OCI-LY7 (cell line): Measurements from ENCODE around the gene IL6.

Experiments
- EZH2phosphoT487 ChIP-seq: fragments of 200-600 bp; sonication (generic); IDR thresholded peaks from 2 replicates; pipeline ENCODE4 v1.6.1; 2018; ENCODE audit warnings: low read depth, borderline replicate concordance, mild to moderate bottlenecking, mixed run types, antibody characterized with exemption, low read length, moderate library complexity, mixed read lengths
- TF ChIP-seq, protein P1 (sequence below): fragments of 200-600 bp; sonication (generic); conservative IDR thresholded peaks from 2 replicates; pipeline ENCODE4 v1.5.1; 2014; ENCODE audit warnings: mild to moderate bottlenecking, antibody characterized with exemption, low read length, moderate library complexity, mixed read lengths

DNA sequence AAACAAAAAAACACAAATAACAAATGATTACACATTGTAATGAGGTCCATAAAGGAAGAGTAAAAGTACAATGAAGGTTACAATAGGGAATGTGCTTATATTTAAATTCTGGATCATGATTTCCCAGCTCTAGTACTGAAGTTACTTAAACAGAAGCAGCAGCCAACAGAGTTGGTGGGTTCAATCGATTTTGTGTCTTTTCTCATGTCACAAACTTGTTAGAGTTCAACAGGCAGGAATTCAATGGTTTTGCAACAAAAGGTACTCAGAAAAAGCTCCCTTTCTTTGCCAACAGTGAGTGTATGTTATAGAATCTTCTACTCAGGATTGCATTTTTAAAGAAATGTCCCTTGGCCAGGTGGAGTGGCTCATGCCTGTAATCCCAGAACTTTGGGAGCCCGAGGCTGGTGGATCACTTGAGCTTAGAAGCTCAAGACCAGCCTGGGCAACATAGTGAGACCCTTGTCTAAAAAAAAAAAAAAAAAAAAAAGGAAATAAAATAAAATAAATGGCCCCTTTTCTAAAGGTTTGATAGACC is 29.6 kb upstream of the IL6 start:
- TF ChIP-seq, protein P1, sequence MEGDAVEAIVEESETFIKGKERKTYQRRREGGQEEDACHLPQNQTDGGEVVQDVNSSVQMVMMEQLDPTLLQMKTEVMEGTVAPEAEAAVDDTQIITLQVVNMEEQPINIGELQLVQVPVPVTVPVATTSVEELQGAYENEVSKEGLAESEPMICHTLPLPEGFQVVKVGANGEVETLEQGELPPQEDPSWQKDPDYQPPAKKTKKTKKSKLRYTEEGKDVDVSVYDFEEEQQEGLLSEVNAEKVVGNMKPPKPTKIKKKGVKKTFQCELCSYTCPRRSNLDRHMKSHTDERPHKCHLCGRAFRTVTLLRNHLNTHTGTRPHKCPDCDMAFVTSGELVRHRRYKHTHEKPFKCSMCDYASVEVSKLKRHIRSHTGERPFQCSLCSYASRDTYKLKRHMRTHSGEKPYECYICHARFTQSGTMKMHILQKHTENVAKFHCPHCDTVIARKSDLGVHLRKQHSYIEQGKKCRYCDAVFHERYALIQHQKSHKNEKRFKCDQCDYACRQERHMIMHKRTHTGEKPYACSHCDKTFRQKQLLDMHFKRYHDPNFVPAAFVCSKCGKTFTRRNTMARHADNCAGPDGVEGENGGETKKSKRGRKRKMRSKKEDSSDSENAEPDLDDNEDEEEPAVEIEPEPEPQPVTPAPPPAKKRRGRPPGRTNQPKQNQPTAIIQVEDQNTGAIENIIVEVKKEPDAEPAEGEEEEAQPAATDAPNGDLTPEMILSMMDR, result no peak
- no peak for TF ChIP-seq EZH2phosphoT487
